ENCODE measurements around the gene ANO8.

DNA sequence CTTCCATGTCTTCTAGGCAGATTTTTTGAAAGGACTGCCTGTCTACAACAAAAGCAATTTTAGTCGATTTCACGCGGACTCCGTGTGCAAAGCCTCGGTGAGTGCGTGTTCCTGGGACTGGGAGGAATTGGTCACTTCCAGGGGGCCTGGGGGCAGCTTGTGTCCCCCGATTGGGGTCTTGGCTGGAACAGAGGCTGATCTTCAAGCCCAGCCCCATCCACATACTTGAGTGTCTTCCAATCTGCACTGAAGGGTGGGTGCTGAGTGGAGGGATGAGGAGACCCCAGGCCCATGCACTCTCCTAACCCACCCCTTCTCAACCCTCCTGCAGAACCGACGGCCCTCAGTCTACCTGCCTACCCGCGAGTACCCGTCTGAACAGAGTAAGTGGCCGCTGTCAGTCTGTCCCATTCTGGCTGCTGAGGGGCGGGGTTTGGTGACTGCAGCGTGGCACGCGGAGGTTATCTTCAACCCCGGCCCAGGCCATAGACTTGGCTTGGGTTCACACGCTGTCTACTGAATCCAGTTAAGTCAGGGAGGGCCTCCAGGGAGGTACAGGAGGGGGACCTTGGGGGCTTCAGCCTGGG is 20.6 kb downstream of the ANO8 start:
- no peak for TF ChIP-seq POLR2A (IDR thresholded peaks at IDR 0.05; ENCODE audit: low read depth, low read length)
- no peak for TF ChIP-seq TAF1 (IDR thresholded peaks at IDR 0.05; ENCODE audit: low read depth, low read length)
- TF ChIP-seq POU2F2 (IDR thresholded peaks at IDR 0.05; ENCODE audit: low read depth, low read length), result no peak
- TF ChIP-seq POLR2AphosphoS5 (IDR thresholded peaks at IDR 0.05; ENCODE audit: low read depth, low read length), result no peak
- no peak for TF ChIP-seq SPI1 (IDR thresholded peaks at IDR 0.05; ENCODE audit: low read depth, low read length)
- no peak for TF ChIP-seq PAX5 (IDR thresholded peaks at IDR 0.05; ENCODE audit: insufficient read depth, low read length, severe bottlenecking)
